Testis (tissue), 2 donors: ENCODE measurements around the gene HMCN1.

Experiments used
- POLR2A ChIP-seq: fragments of 450-650 bp; IDR thresholded peaks from one replicate; pipeline ENCODE4 v1.6.1; 2017; ENCODE audit warnings: antibody characterized with exemption, mild to moderate bottlenecking, moderate library complexity
- TF ChIP-seq, protein P1 (sequence below), 3 experiments: fragments of 450-650 bp in 2 of 3; fragments of 200-600 bp in 1 of 3; sonication (generic) in 1 of 3; IDR thresholded peaks; one replicate each; pipeline ENCODE4 v1.5.1; 2016 to 2019; ENCODE audit warnings: antibody characterized with exemption in 3 of 3, mild to moderate bottlenecking in 2 of 3, moderate library complexity in 1 of 3

DNA sequence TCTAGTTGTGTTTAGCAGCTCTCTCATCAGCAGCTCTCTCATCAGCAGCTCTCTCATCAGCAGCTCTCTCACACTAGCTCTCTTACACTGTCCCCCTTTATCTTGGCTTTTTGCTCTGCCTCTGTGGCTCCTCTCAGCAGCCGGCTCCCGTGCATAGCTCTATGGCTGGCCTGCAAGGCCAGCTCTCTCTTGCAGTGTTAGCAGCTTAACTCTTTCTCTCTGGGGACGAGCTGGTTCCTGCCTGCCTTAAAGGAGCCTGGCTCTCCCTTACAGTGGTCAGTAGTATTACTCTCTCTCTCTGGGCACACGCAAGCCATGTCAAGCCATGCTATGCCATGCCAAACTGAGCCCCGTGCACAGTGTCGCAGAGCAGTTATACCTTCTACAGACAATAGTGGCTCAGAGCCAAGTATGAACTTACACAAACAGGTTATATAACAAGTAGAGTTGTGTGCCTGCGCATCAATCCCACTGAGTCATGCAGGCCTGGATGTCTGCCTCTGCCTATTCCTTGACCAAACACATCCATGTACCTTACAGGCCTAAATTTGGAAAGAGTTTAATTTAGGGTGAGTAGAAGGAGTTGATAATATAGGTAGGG lies 345.0 kb downstream of the HMCN1 start:
- TF ChIP-seq, protein P1, sequence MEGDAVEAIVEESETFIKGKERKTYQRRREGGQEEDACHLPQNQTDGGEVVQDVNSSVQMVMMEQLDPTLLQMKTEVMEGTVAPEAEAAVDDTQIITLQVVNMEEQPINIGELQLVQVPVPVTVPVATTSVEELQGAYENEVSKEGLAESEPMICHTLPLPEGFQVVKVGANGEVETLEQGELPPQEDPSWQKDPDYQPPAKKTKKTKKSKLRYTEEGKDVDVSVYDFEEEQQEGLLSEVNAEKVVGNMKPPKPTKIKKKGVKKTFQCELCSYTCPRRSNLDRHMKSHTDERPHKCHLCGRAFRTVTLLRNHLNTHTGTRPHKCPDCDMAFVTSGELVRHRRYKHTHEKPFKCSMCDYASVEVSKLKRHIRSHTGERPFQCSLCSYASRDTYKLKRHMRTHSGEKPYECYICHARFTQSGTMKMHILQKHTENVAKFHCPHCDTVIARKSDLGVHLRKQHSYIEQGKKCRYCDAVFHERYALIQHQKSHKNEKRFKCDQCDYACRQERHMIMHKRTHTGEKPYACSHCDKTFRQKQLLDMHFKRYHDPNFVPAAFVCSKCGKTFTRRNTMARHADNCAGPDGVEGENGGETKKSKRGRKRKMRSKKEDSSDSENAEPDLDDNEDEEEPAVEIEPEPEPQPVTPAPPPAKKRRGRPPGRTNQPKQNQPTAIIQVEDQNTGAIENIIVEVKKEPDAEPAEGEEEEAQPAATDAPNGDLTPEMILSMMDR (IDR thresholded peaks at IDR 0.05), result no peak
- no peak for TF ChIP-seq POLR2A
